K562 (cell line): Measurements from ENCODE around the gene C2orf42. TPM values are rescaled to one million over a fixed set of nuclear protein-coding genes. Genes with fewer than 3 reads are reported as not detected.
A peak's percentile ranks its signal among the peaks of the same experiment; 100 is the strongest.

Experiments used
- ATF2 ChIP-seq: sonication (generic); formaldehyde crosslinking; IDR thresholded peaks from 2 replicates; pipeline ENCODE4 v1.8.1; 2022; ENCODE audit warnings: missing genetic modification reagents
- CREB3 ChIP-seq: fragments of 450-650 bp; conservative IDR thresholded peaks from 2 replicates; pipeline ENCODE4 v1.6.1; 2016; ENCODE audit warnings: missing genetic modification characterization, low read depth, mild to moderate bottlenecking, missing compliant biosample characterization, moderate library complexity
- CXXC5 ChIP-seq: fragments of 250-450 bp; sonication (Bioruptor Pico); IDR thresholded peaks from 2 replicates; pipeline ENCODE4 v1.8.0; 2022; ENCODE audit warnings: inconsistent platforms, mild to moderate bottlenecking, moderate library complexity
- FOXK2 ChIP-seq, 2 experiments: fragments of 450-650 bp; IDR thresholded peaks in 1 of 2; conservative IDR thresholded peaks in 1 of 2; 2 replicates each; pipeline ENCODE4 v1.6.1; 2016; ENCODE audit warnings: low read depth in 2 of 2, mild to moderate bottlenecking in 1 of 2
- GABPA ChIP-seq: fragments of 200-800 bp; sonication (Bioruptor generic); conservative IDR thresholded peaks from 2 replicates; pipeline ENCODE4 v1.6.1; 2016; ENCODE audit warnings: low read depth, missing genetic modification characterization, missing compliant biosample characterization
- GABPB1 ChIP-seq: sonication (generic); formaldehyde crosslinking; IDR thresholded peaks from 2 replicates; pipeline ENCODE4 v1.8.0; 2022; ENCODE audit warnings: mild to moderate bottlenecking, missing genetic modification reagents
- JUND ChIP-seq, 2 experiments: IDR thresholded peaks; 2 replicates in 1 of 2; 3 replicates in 1 of 2; pipeline ENCODE4 v1.6.1; 2011; ENCODE audit warnings: borderline replicate concordance in 2 of 2, low read depth in 2 of 2, low read length in 2 of 2, improper control_type of control experiment in 1 of 2, missing biosample characterization in 1 of 2, missing genetic modification characterization in 1 of 2, missing genetic modification reagents in 1 of 2
- LCOR ChIP-seq: sonication (generic); formaldehyde crosslinking; IDR thresholded peaks from 2 replicates; pipeline ENCODE4 v1.8.0; 2022; ENCODE audit warnings: mild to moderate bottlenecking, missing genetic modification reagents
- MAFG ChIP-seq: fragments of 450-650 bp; conservative IDR thresholded peaks from 2 replicates; pipeline ENCODE4 v1.6.1; 2016; ENCODE audit warnings: missing genetic modification characterization, missing compliant biosample characterization
- NFXL1 ChIP-seq: fragments of 450-650 bp; formaldehyde crosslinking; IDR thresholded peaks from 2 replicates; pipeline ENCODE4 v1.4.0; 2021; ENCODE audit warnings: mild to moderate bottlenecking
- PTTG1 ChIP-seq: fragments of 450-650 bp; IDR thresholded peaks from 2 replicates; pipeline ENCODE4 v1.6.1; 2016; ENCODE audit warnings: low read depth, mild to moderate bottlenecking, missing genetic modification characterization, missing compliant biosample characterization
- RAD51 ChIP-seq: fragments of 450-650 bp; IDR thresholded peaks from 2 replicates; pipeline ENCODE4 v1.7.1; 2016; ENCODE audit warnings: low read depth, mild to moderate bottlenecking, borderline replicate concordance
- RBM14 ChIP-seq: fragments of 200-400 bp; formaldehyde crosslinking; IDR thresholded peaks from 2 replicates; pipeline ENCODE4 v1.6.1; 2018; ENCODE audit warnings: low read depth, mild to moderate bottlenecking, low read length, moderate library complexity, borderline replicate concordance; ENCODE audit not compliant: insufficient read depth
- TRIM24 ChIP-seq, 2 experiments: fragments of 450-650 bp; IDR thresholded peaks; 2 replicates each; pipeline ENCODE4 v1.6.1; 2016
- ZC3H4 ChIP-seq: sonication (generic); formaldehyde crosslinking; IDR thresholded peaks from 2 replicates; pipeline ENCODE4 v1.9.0; 2021; ENCODE audit warnings: missing genetic modification reagents, borderline replicate concordance
- ZNF165 ChIP-seq: fragments of 250-450 bp; sonication (Bioruptor Pico); IDR thresholded peaks from 2 replicates; pipeline ENCODE4 v1.4.0; 2020; ENCODE audit warnings: borderline replicate concordance
- ZNF449 ChIP-seq: fragments of 250-450 bp; sonication (Bioruptor Pico); IDR thresholded peaks from 2 replicates; pipeline ENCODE4 v1.8.0; 2022; ENCODE audit warnings: moderate library complexity, mild to moderate bottlenecking, inconsistent platforms
- ZNF551 ChIP-seq: fragments of 250-450 bp; sonication (Bioruptor Pico); IDR thresholded peaks from 2 replicates; pipeline ENCODE4 v1.5.0; 2021; ENCODE audit warnings: mild to moderate bottlenecking, moderate library complexity
- ZNF584 ChIP-seq: fragments of 200-800 bp; sonication (Bioruptor generic); IDR thresholded peaks from 2 replicates; pipeline ENCODE4 v1.6.1; 2016; ENCODE audit warnings: low read depth, mild to moderate bottlenecking, missing genetic modification characterization, missing compliant biosample characterization
- polyA plus RNA-seq, 8 experiments: library from polyadenylated mRNA; depleted of rRNA in 4 of 8; stranded (reverse) in 5 of 8; unstranded in 3 of 8; fragments of >200 nt; fragmentation: Nextera tagmentation in 2 of 8; fragmentation: Illumina TruSeq in 1 of 8; extraction: Ambion mirVana in 2 of 8; extraction: Trizol in 1 of 8; gene quantifications; 2 replicates each; pipeline versions ENCODE4 v1.2.1 to v1.2.3, GENCODE V29; 2011 to 2014; ENCODE audit warnings: inconsistent platforms in 1 of 8, missing spikeins in 1 of 8
- total RNA-seq, 7 experiments: library from RNA; depleted of rRNA in 6 of 7; stranded (reverse); fragments of >200 nt in 6 of 7; fragmentation: Illumina TruSeq in 2 of 7; extraction: Trizol in 2 of 7; gene quantifications; 2 replicates each; pipeline versions ENCODE4 v1.2.1 to v1.2.3, GENCODE V29; 2011 to 2021; ENCODE audit warnings: low replicate concordance in 1 of 7
- TF ChIP-seq, protein P1 (sequence below): fragments of 250-450 bp; sonication (Bioruptor Pico); IDR thresholded peaks from 2 replicates; pipeline ENCODE4 v1.4.0; 2020; ENCODE audit warnings: mild to moderate bottlenecking, moderate library complexity, borderline replicate concordance

Gene C2orf42
- total and polyA plus RNA-seq, 9 of the 15 experiments (the other 6 are each of a cell fraction or from before 2014, with no cell fraction given), result 4.6 to 10.9 (median 7.5) TPM

DNA sequence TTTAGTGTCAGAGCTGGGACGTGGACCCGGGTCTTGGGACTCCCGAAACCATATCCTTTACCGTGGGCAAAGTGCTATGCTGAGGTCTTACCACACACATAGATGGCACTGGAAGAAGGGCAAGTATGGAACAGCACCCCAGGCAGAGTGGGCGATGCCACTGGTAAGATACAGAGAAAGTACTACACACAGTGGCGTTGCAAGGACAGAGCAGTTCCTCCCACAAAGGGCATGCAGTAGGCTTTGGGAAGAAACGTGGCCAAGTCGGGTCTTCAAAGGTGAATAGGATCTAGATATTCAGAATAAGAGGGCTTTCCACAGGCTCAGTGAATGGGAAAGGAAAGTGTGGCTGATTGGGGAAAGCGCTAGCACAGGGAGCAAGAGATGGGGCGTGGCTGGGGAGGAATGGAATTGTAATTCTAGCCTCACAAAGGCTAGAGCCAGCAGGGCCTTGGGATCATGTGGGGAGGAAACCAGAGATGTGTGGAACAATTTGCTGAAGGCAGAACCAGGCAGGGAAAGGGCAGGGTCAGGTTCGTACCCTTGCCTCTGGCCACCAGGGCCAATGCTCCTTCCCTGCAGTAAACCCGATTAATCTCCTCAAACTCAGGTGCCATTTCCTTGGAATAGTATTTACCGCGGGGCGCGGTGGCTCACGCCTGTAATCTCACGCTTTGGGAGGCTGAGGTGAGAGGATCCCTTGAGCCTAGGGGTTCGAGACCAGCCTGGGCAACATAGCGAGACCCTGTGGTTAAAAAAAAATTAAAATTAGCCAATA lies 67.6 kb downstream of the C2orf42 start (continued):
- TF ChIP-seq RAD51 (no peak), ZNF584 (peak; percentile 52; the same call in 1 of the 2 replicates), JUND (IDR thresholded peaks at IDR 0.05; ENCODE audit: borderline replicate concordance, low read depth, low read length) (no peak), JUND (tag; IDR thresholded peaks at IDR 0.05; ENCODE audit: borderline replicate concordance, low read depth, low read length) (no peak; the same call in 2 of the 3 replicates), LCOR (no peak), ATF2 (CRISPR knock-in tag) (no peak), RBM14 (no peak), CREB3 (peak; percentile 41; the same call in 1 of the 2 replicates), GABPA (no peak), NFXL1 (CRISPR knock-in tag) (no peak), GABPB1 (CRISPR knock-in tag) (no peak), ZC3H4 (CRISPR knock-in tag) (no peak), ZNF551 (CRISPR knock-in tag) (no peak), PTTG1 (0 out of 2 replicates have a peak, but pooled peaks have one; percentile 12), CXXC5 (0 out of 2 replicates have a peak, but pooled peaks have one; percentile 23), ZNF449 (0 out of 2 replicates have a peak, but pooled peaks have one; percentile 14), MAFG (no peak), TRIM24 (IDR thresholded peaks at IDR 0.05) (no peak), ZNF165 (CRISPR knock-in tag) (0 out of 2 replicates have a peak, but pooled peaks have one; percentile 6), FOXK2 (conservative IDR thresholded peaks at IDR 0.05 in 1 of 2, IDR thresholded peaks at IDR 0.05 in 1 of 2; ENCODE audit: low read depth in 2 of 2) (no peak)
- TF ChIP-seq, protein P1, sequence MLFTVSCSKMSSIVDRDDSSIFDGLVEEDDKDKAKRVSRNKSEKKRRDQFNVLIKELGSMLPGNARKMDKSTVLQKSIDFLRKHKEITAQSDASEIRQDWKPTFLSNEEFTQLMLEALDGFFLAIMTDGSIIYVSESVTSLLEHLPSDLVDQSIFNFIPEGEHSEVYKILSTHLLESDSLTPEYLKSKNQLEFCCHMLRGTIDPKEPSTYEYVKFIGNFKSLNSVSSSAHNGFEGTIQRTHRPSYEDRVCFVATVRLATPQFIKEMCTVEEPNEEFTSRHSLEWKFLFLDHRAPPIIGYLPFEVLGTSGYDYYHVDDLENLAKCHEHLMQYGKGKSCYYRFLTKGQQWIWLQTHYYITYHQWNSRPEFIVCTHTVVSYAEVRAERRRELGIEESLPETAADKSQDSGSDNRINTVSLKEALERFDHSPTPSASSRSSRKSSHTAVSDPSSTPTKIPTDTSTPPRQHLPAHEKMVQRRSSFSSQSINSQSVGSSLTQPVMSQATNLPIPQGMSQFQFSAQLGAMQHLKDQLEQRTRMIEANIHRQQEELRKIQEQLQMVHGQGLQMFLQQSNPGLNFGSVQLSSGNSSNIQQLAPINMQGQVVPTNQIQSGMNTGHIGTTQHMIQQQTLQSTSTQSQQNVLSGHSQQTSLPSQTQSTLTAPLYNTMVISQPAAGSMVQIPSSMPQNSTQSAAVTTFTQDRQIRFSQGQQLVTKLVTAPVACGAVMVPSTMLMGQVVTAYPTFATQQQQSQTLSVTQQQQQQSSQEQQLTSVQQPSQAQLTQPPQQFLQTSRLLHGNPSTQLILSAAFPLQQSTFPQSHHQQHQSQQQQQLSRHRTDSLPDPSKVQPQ (CRISPR knock-in tag), result no peak
